Fibroblast of pulmonary artery (primary cell): Measurements from ENCODE around the gene TNNT2.

Experiments used
- DNase-seq: peaks from one replicate; pipeline ENCODE4 v3.0.0-alpha.2; 2010; ENCODE audit warnings: low read depth
- H3K4me3 ChIP-seq: replicated peaks from 2 replicates; pipeline ENCODE4 v1.5.1; 2011; ENCODE audit warnings: low read depth, mild to moderate bottlenecking, control low read depth, low read length, moderate library complexity
- TF ChIP-seq, protein P1 (sequence below): IDR thresholded peaks from 2 replicates; pipeline ENCODE4 v1.5.1; 2011; ENCODE audit warnings: mild to moderate bottlenecking, control low read depth, low read length, inconsistent platforms; ENCODE audit errors: missing control alignments

Gene TNNT2

DNA sequence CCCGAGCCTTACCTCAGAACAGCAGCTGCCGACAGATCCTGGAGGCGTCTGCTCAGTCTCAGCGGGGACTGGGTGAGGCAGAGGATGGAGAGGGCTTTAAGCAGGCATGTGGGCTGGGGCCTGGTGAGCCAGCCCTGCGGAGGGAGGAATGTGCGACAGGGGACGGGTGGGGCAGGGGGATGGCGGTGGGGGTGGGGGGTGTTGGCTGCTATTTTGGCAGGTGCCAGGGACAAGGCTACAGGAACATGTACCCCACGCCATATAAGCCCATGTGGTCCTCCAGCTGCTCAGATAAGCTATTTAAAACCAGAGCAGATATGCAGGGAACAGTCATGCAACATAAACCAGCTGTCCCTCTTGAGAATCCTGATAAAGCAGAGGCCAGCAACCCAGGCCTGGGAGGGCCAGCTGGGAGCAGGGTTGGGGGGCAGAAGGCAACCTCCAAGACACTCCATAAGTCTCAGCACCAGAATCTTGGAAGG, at the start of gene TNNT2:
Gene TNNT2, minus strand, starts transcription at position 70 of the 482 bp plus-strand sequence. CDS start 4,426 bp downstream, outside the sequence.
- TF ChIP-seq, protein P1, sequence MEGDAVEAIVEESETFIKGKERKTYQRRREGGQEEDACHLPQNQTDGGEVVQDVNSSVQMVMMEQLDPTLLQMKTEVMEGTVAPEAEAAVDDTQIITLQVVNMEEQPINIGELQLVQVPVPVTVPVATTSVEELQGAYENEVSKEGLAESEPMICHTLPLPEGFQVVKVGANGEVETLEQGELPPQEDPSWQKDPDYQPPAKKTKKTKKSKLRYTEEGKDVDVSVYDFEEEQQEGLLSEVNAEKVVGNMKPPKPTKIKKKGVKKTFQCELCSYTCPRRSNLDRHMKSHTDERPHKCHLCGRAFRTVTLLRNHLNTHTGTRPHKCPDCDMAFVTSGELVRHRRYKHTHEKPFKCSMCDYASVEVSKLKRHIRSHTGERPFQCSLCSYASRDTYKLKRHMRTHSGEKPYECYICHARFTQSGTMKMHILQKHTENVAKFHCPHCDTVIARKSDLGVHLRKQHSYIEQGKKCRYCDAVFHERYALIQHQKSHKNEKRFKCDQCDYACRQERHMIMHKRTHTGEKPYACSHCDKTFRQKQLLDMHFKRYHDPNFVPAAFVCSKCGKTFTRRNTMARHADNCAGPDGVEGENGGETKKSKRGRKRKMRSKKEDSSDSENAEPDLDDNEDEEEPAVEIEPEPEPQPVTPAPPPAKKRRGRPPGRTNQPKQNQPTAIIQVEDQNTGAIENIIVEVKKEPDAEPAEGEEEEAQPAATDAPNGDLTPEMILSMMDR = no peak
- no peak within 1 kb of the TSS for H3K4me3 ChIP-seq
- no peak for DNase-seq

DNA sequence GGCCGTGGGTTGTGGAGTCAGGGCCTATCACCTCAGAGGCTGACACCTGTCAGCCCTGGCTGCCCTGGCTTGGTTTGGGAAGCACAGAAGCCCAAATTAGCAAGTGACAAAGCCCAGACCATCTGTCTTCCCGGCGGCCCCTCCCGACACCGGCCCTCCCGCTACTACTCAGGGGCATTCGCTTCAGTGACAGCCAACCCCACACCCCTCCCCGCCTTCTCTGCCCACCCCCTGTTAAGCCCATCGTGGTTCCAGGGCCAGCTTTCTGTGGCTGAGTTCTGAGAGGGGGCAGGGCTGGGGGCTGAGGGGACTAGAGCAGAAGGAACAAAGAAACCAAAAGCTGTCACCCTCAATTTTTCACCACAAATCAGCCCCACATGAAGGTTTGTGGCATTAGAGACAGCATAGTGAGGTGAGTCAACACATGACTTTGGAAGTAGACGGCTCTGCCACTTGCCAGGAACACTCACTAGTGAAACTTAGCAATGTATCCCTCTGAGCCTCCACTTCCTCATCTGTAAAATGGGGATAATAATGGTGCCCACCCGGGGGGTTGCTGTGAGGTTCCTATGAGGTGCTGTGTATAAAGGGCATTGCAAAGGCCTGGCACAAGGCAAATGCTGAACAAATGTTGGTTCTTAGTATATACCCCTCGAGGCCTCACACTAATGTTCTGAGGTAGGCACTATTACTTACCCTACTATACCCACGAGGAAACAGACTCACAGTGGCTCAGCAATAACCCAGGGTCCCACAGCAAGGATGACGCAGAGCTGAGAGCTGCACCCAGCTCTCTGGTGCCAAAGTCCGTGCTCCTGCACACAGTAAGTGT, 49.2 kb upstream of the TNNT2 start:
- TF ChIP-seq, protein P1 = no peak
- no peak overlapping the region for H3K4me3 ChIP-seq
- DNase-seq = no peak

DNA sequence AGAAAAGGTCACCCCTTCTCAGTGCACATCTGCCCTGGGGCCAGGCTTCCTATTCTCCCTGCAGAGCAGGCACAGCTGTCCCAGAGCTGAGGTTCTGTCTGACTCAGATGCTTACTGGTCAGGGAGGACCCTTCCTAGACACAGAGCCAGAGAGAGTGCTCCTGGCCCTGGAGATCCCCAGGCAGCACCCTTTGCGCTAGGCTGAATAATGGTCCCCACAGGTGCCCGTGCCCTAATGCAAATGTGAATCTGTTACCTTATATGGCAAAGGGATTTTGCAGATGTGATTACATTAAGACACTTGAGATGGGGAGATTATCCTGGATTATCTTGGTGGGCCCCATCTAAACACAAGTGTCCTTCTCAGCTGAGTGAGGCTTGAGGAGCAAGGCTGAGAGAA, 46.7 kb upstream of the TNNT2 start:
- no peak overlapping the region for H3K4me3 ChIP-seq
- DNase-seq = no peak
- TF ChIP-seq, protein P1 = no peak

DNA sequence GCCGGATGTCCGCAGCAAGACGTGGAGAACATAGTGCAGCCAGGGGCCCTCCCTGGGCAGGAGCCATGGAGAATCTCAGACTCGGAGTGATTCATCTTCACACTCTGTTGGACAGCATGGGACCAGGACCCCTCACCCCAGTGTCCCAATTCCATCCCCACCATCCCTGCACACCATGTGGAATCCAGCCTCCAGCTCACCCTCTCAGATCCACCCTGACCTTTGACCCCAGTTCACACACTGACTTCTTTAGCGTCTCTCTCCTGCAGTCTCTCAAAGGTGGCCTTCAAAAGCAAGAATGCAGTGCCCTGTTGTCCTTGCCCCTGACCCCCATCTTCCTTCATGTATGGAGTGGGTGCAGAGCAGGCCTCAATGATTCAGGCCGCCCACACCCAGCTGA, 46.2 kb upstream of the TNNT2 start:
- TF ChIP-seq, protein P1 = no peak
- DNase-seq = no peak
- no peak overlapping the region for H3K4me3 ChIP-seq

DNA sequence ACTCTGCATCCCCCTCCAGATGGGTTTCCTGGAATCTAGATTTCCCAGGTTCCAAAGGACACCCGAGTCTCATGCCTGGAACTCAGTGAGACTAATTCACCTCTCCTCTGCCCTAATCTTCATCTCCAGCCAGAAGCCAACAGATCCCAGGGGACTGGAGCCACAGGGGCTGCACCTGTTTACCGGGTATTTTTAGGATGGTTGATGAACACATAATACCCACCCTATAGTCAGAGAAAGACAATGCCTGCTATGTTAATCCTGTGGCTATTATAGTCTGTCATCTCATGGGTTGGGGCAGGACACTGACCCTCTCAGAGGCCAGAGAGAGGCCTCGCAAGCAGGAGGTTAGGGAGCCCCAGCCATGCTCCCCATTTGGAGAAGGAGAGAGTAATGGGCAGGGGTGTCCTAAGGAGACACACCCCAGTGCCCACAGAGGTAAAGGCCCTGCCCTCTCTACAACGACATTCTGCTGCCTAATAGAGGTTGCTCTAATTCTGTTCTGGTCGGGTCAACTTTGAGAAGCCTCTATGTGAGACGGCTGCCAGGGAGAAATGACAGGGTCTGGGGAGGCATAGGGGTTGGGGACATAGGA, 45.1 kb upstream of the TNNT2 start:
- TF ChIP-seq, protein P1 = no peak
- no peak overlapping the region for H3K4me3 ChIP-seq
- no peak for DNase-seq

DNA sequence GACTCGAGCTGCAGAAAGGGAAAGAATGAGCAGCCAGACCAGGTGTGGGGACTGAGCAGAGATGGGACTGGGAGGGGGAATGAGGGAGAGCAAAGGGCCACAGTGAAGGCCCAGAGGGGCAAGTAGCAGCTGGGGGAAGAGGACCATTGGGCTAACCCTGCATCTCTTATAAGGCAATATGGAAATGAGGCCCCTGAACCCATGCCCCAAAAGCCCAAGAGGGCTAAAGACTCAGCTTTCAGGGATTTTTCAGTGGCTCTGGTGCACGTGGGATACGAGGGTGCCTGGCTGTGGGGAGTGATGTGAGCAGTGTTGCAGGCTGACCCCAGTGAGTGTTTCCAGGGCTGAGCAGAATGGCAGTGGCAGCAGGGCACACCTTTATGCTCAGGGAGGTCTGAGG, 44.5 kb upstream of the TNNT2 start:
- H3K4me3 ChIP-seq = no peak overlapping the region
- TF ChIP-seq, protein P1 = no peak
- no peak for DNase-seq

DNA sequence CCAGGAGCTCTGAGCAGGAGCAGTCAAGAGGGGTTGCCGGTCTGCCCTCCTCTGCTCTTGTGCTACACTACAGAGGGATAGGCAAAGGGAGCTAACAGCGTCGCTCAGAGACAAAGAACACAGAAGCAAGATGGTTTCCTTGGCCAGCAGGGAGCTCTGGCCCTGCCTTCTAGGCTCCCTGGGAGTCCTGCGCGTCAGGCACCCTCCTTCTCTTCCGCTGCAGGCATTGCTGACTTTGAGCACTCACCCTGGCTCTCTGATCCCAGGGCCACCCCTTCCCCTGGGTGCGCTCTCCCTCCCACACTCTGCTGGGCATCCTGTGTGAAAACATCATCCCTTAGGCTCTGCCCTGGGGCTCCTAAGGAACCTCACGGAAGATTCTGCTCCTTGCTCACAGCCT, 43.6 kb upstream of the TNNT2 start:
- no peak for DNase-seq
- TF ChIP-seq, protein P1 = no peak
- H3K4me3 ChIP-seq = no peak overlapping the region
